ENCODE results near the gene KCNQ1. TPM values are rescaled to one million over a fixed set of nuclear protein-coding genes. Genes with fewer than 3 reads are reported as not detected.

Gene KCNQ1
- total RNA-seq, 1 experiment from 2014 or later = 2.5 TPM

DNA sequence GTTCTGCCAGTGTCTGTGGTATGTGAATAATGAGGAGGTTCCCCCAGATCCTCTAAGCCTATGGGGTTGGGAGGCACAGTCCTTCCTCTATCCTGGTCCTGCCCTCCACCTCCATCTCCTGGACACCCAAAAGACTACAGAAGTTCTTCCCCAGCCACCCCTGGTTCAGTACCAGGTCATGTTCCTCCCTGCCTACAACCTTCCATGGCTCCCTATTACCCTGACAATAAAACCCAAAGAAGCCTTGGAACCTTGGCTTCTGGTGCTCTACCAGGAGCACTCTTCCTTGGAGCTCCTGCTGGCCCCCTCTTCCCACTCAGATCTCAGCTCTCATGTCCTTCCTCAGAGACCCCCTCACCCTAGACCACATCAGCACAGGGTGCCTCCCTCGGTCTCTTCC, 13.4 kb upstream of the KCNQ1 start:
- Mint-ChIP-seq H3K9me3 (no peaks in the 10 kb centered on the region), H3K4me1 (no peaks in the 10 kb centered on the region), H3K36me3 (no peaks in the 10 kb centered on the region), H3K27me3 (ENCODE audit: low read depth) (peaks cover 6% of the 10 kb centered on the region), H3K27ac (no peak overlapping the region), H3K4me3 (no peak overlapping the region)
- ATAC-seq = no peak
- ChIA-PET POLR2A (no interaction called here), CTCF (interaction anchor here (0.9 to 1.0 kb wide), 3 partner anchors 100 to 103 kb away, joined by 3 read pairs; no protein-coding TSS in a partner anchor)
- DNase-seq (ENCODE audit: low spot score) = no peak
- TF ChIP-seq, protein P1, sequence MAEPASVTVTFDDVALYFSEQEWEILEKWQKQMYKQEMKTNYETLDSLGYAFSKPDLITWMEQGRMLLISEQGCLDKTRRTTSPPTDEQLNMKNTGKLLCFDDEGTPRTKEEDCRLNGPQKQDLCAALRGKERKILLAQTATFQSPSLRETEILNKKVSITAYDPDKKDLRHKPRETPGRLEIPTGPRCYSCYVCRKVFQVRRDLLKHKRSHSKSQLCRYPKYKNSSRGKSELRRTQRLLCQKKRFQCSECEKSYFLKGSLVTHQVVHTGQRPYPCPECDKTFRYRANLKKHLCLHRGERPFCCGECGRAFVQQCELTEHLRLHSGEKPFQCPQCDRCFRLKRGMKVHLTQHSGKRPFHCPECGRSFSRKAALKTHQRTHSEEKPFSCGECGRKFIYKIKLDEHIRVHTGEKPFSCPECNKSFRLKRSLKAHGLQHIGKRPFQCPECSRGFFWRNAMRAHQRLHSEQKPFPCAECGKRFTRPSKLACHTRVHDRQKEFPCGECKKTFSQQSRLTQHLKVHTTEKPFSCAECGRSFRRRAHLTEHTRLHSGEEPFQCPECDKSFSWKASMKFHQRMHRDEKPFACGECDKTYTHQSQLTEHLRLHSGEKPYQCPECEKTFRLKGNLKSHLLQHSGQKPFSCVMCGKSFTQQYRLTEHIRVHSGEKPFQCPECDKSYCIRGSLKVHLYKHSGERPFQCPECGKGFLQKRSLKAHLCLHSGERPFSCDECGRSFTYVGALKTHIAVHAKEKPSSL (CRISPR knock-in tag; conservative IDR thresholded peaks at IDR 0.05) = no peak
- TF ChIP-seq, protein P2, sequence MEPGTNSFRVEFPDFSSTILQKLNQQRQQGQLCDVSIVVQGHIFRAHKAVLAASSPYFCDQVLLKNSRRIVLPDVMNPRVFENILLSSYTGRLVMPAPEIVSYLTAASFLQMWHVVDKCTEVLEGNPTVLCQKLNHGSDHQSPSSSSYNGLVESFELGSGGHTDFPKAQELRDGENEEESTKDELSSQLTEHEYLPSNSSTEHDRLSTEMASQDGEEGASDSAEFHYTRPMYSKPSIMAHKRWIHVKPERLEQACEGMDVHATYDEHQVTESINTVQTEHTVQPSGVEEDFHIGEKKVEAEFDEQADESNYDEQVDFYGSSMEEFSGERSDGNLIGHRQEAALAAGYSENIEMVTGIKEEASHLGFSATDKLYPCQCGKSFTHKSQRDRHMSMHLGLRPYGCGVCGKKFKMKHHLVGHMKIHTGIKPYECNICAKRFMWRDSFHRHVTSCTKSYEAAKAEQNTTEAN (CRISPR knock-in tag; IDR thresholded peaks at IDR 0.05) = no peak
- TF ChIP-seq ZNF423 (CRISPR knock-in tag; IDR thresholded peaks at IDR 0.05) (no peak), RELA (CRISPR knock-in tag; IDR thresholded peaks at IDR 0.05; ENCODE audit: borderline replicate concordance) (no peak), ZNF219 (CRISPR knock-in tag; IDR thresholded peaks at IDR 0.05; ENCODE audit: borderline replicate concordance) (no peak), JUN (CRISPR knock-in tag; IDR thresholded peaks at IDR 0.05) (no peak), FOXP1 (CRISPR knock-in tag; IDR thresholded peaks at IDR 0.05; ENCODE audit: borderline replicate concordance) (no peak), ZNF396 (CRISPR knock-in tag; IDR thresholded peaks at IDR 0.05; ENCODE audit: borderline replicate concordance) (no peak), FOXJ3 (CRISPR knock-in tag; IDR thresholded peaks at IDR 0.05; ENCODE audit: borderline replicate concordance) (no peak), ZNF232 (CRISPR knock-in tag; IDR thresholded peaks at IDR 0.05) (no peak), ZNF121 (CRISPR knock-in tag; IDR thresholded peaks at IDR 0.05) (no peak), ATF1 (CRISPR knock-in tag; IDR thresholded peaks at IDR 0.05) (no peak), ZNF416 (CRISPR knock-in tag; IDR thresholded peaks at IDR 0.05) (no peak)
- TF ChIP-seq, protein P3, sequence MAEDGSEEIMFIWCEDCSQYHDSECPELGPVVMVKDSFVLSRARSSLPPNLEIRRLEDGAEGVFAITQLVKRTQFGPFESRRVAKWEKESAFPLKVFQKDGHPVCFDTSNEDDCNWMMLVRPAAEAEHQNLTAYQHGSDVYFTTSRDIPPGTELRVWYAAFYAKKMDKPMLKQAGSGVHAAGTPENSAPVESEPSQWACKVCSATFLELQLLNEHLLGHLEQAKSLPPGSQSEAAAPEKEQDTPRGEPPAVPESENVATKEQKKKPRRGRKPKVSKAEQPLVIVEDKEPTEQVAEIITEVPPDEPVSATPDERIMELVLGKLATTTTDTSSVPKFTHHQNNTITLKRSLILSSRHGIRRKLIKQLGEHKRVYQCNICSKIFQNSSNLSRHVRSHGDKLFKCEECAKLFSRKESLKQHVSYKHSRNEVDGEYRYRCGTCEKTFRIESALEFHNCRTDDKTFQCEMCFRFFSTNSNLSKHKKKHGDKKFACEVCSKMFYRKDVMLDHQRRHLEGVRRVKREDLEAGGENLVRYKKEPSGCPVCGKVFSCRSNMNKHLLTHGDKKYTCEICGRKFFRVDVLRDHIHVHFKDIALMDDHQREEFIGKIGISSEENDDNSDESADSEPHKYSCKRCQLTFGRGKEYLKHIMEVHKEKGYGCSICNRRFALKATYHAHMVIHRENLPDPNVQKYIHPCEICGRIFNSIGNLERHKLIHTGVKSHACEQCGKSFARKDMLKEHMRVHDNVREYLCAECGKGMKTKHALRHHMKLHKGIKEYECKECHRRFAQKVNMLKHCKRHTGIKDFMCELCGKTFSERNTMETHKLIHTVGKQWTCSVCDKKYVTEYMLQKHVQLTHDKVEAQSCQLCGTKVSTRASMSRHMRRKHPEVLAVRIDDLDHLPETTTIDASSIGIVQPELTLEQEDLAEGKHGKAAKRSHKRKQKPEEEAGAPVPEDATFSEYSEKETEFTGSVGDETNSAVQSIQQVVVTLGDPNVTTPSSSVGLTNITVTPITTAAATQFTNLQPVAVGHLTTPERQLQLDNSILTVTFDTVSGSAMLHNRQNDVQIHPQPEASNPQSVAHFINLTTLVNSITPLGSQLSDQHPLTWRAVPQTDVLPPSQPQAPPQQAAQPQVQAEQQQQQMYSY (CRISPR knock-in tag; IDR thresholded peaks at IDR 0.05) = no peak
- TF ChIP-seq, protein P4, sequence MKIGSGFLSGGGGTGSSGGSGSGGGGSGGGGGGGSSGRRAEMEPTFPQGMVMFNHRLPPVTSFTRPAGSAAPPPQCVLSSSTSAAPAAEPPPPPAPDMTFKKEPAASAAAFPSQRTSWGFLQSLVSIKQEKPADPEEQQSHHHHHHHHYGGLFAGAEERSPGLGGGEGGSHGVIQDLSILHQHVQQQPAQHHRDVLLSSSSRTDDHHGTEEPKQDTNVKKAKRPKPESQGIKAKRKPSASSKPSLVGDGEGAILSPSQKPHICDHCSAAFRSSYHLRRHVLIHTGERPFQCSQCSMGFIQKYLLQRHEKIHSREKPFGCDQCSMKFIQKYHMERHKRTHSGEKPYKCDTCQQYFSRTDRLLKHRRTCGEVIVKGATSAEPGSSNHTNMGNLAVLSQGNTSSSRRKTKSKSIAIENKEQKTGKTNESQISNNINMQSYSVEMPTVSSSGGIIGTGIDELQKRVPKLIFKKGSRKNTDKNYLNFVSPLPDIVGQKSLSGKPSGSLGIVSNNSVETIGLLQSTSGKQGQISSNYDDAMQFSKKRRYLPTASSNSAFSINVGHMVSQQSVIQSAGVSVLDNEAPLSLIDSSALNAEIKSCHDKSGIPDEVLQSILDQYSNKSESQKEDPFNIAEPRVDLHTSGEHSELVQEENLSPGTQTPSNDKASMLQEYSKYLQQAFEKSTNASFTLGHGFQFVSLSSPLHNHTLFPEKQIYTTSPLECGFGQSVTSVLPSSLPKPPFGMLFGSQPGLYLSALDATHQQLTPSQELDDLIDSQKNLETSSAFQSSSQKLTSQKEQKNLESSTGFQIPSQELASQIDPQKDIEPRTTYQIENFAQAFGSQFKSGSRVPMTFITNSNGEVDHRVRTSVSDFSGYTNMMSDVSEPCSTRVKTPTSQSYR (CRISPR knock-in tag; IDR thresholded peaks at IDR 0.05) = no peak
- TF ChIP-seq, protein P5, sequence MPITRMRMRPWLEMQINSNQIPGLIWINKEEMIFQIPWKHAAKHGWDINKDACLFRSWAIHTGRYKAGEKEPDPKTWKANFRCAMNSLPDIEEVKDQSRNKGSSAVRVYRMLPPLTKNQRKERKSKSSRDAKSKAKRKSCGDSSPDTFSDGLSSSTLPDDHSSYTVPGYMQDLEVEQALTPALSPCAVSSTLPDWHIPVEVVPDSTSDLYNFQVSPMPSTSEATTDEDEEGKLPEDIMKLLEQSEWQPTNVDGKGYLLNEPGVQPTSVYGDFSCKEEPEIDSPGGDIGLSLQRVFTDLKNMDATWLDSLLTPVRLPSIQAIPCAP (CRISPR knock-in tag; IDR thresholded peaks at IDR 0.05) = no peak

Measured in WTC11 (cell line).